IgD-negative memory B cell (primary cell): ENCODE data around the gene SEMA6A. TPM values are rescaled to one million over a fixed set of nuclear protein-coding genes. Genes with fewer than 3 reads are reported as not detected.

Experiments
- H3K27ac Mint-ChIP-seq, 3 donors: one replicate each; pipeline ENCODE4 v1.8.0; 2020 to 2022; ENCODE audit warnings: mild to moderate bottlenecking in 3 of 3, mixed read lengths in 3 of 3, moderate library complexity in 1 of 3
- H3K27me3 Mint-ChIP-seq: one replicate; pipeline ENCODE4 v1.8.0; 2021; ENCODE audit warnings: mixed read lengths
- H3K36me3 Mint-ChIP-seq: one replicate; pipeline ENCODE4 v1.8.0; 2020; ENCODE audit warnings: mild to moderate bottlenecking, mixed read lengths
- H3K4me1 Mint-ChIP-seq, 3 donors: one replicate each; pipeline ENCODE4 v1.8.0; 2020 to 2022; ENCODE audit warnings: mixed read lengths in 3 of 3, mild to moderate bottlenecking in 1 of 3
- H3K4me3 Mint-ChIP-seq, 4 donors: one replicate each; pipeline ENCODE4 v1.8.0; 2020 to 2022; ENCODE audit warnings: mild to moderate bottlenecking in 4 of 4, mixed read lengths in 4 of 4, moderate library complexity in 3 of 4
- H3K9me3 Mint-ChIP-seq, 3 donors: one replicate each; pipeline ENCODE4 v1.8.0; 2020 to 2021; ENCODE audit warnings: mixed read lengths in 3 of 3, mild to moderate bottlenecking in 1 of 3
- polyA plus RNA-seq: library from polyadenylated mRNA; unstranded; fragments of 300-500 nt; fragmentation: Illumina TruSeq; gene quantifications from one replicate; pipeline ENCODE4 v1.2.3, GENCODE V29; 2021

Gene SEMA6A
- polyA plus RNA-seq, 1 donor from 2014 or later, result 1.2 TPM

GRCh38 chr5:116468583-116468982 is 106.0 kb downstream of the SEMA6A start:
- H3K36me3 Mint-ChIP-seq, result peaks cover 25% of the 10 kb centered on the region
- H3K27me3 Mint-ChIP-seq, result no peaks in the 10 kb centered on the region
- H3K4me3 Mint-ChIP-seq, result no peak overlapping the region
- H3K9me3 Mint-ChIP-seq, result peaks cover 0 to 7% (median 4%) of the 10 kb centered on the region in 3 donors
- H3K4me1 Mint-ChIP-seq, result no peaks in the 10 kb centered on the region
- H3K27ac Mint-ChIP-seq, result no peak overlapping the region

- H3K27ac Mint-ChIP-seq, result no peak overlapping the region
- H3K36me3 Mint-ChIP-seq, result peaks cover 21% of the 10 kb centered on the region
- H3K4me3 Mint-ChIP-seq, result no peak overlapping the region
- no peaks in the 10 kb centered on the region for H3K27me3 Mint-ChIP-seq
- no peaks in the 10 kb centered on the region for H3K4me1 Mint-ChIP-seq
- peaks cover 0 to 7% (median 4%) of the 10 kb centered on the region in 3 donors for H3K9me3 Mint-ChIP-seq
Measured at GRCh38 chr5:116467465-116467843, 107.2 kb downstream of the SEMA6A start.

GRCh38 chr5:116466727-116467464 is 107.7 kb downstream of the SEMA6A start:
- H3K27ac Mint-ChIP-seq, result no peak overlapping the region
- H3K9me3 Mint-ChIP-seq, result peaks cover 0 to 7% (median 4%) of the 10 kb centered on the region in 3 donors
- H3K4me1 Mint-ChIP-seq, result no peaks in the 10 kb centered on the region
- no peaks in the 10 kb centered on the region for H3K27me3 Mint-ChIP-seq
- H3K36me3 Mint-ChIP-seq, result peaks cover 20% of the 10 kb centered on the region
- no peak overlapping the region for H3K4me3 Mint-ChIP-seq

GRCh38 chr5:116465411-116465810 is 109.2 kb downstream of the SEMA6A start:
- no peaks in the 10 kb centered on the region for H3K27me3 Mint-ChIP-seq
- peaks cover 15% of the 10 kb centered on the region for H3K36me3 Mint-ChIP-seq
- peaks cover 0 to 2% (median 0%) of the 10 kb centered on the region in 3 donors for H3K4me1 Mint-ChIP-seq
- peaks cover 0 to 7% (median 4%) of the 10 kb centered on the region in 3 donors for H3K9me3 Mint-ChIP-seq
- no peak overlapping the region for H3K4me3 Mint-ChIP-seq
- H3K27ac Mint-ChIP-seq, result no peak overlapping the region

GRCh38 chr5:116464144-116464708 is 110.4 kb downstream of the SEMA6A start:
- Mint-ChIP-seq H3K9me3 (peaks cover 0 to 7% (median 4%) of the 10 kb centered on the region in 3 donors), H3K4me3 (no peak overlapping the region), H3K27me3 (no peaks in the 10 kb centered on the region), H3K27ac (no peak overlapping the region), H3K36me3 (peaks cover 15% of the 10 kb centered on the region), H3K4me1 (peaks cover 0 to 2% (median 0%) of the 10 kb centered on the region in 3 donors)

GRCh38 chr5:116462500-116462899 is 112.1 kb downstream of the SEMA6A start:
- peaks cover 11% of the 10 kb centered on the region for H3K36me3 Mint-ChIP-seq
- peaks cover 0 to 2% (median 0%) of the 10 kb centered on the region in 3 donors for H3K4me1 Mint-ChIP-seq
- H3K27ac Mint-ChIP-seq, result no peak overlapping the region
- H3K4me3 Mint-ChIP-seq, result no peak overlapping the region
- H3K9me3 Mint-ChIP-seq, result peaks cover 0 to 7% (median under 1%) of the 10 kb centered on the region in 3 donors
- H3K27me3 Mint-ChIP-seq, result no peaks in the 10 kb centered on the region

GRCh38 chr5:116459301-116459700 is 115.3 kb downstream of the SEMA6A start:
- Mint-ChIP-seq H3K27me3 (no peaks in the 10 kb centered on the region), H3K36me3 (peaks cover 5% of the 10 kb centered on the region), H3K4me3 (no peak overlapping the region), H3K9me3 (no peaks in the 10 kb centered on the region), H3K4me1 (peaks cover 2 to 6% (median 3%) of the 10 kb centered on the region in 3 donors), H3K27ac (no peak overlapping the region)

GRCh38 chr5:116457062-116457461 is 117.6 kb downstream of the SEMA6A start:
- no peaks in the 10 kb centered on the region for H3K27me3 Mint-ChIP-seq
- no peak overlapping the region for H3K4me3 Mint-ChIP-seq
- H3K4me1 Mint-ChIP-seq, result peaks cover 10 to 20% (median 17%) of the 10 kb centered on the region in 3 donors
- no peaks in the 10 kb centered on the region for H3K9me3 Mint-ChIP-seq
- no peak overlapping the region for H3K27ac Mint-ChIP-seq
- H3K36me3 Mint-ChIP-seq, result peaks cover 7% of the 10 kb centered on the region

GRCh38 chr5:116456036-116456435 is 118.6 kb downstream of the SEMA6A start:
- Mint-ChIP-seq H3K4me1 (peaks cover 8 to 22% (median 17%) of the 10 kb centered on the region in 3 donors), H3K36me3 (peaks cover 5% of the 10 kb centered on the region), H3K9me3 (no peaks in the 10 kb centered on the region), H3K27me3 (no peaks in the 10 kb centered on the region), H3K4me3 (no peak overlapping the region), H3K27ac (peak overlapping the region in 1 of 3 donors; percentile 15)

GRCh38 chr5:116455061-116455460 is 119.6 kb downstream of the SEMA6A start:
- H3K4me1 Mint-ChIP-seq, result peaks cover 8 to 22% (median 17%) of the 10 kb centered on the region in 3 donors
- H3K27ac Mint-ChIP-seq, result no peak overlapping the region
- no peaks in the 10 kb centered on the region for H3K27me3 Mint-ChIP-seq

GRCh38 chr5:116454417-116454927 is 120.2 kb downstream of the SEMA6A start:
- Mint-ChIP-seq H3K9me3 (no peaks in the 10 kb centered on the region), H3K27ac (no peak overlapping the region), H3K27me3 (no peaks in the 10 kb centered on the region), H3K36me3 (peaks cover 8% of the 10 kb centered on the region), H3K4me1 (peaks cover 8 to 22% (median 17%) of the 10 kb centered on the region in 3 donors), H3K4me3 (peak overlapping the region in 1 of 4 donors; percentile 41)

More at GRCh38 chr5:116455061-116455460, 119.6 kb downstream of the SEMA6A start:
- H3K9me3 Mint-ChIP-seq, result no peaks in the 10 kb centered on the region
- H3K4me3 Mint-ChIP-seq, result no peak overlapping the region
- H3K36me3 Mint-ChIP-seq, result peaks cover 8% of the 10 kb centered on the region

GRCh38 chr5:116453988-116454411 is 120.6 kb downstream of the SEMA6A start:
- peak overlapping the region in 1 of 4 donors; percentile 51 for H3K4me3 Mint-ChIP-seq
- H3K36me3 Mint-ChIP-seq, result peaks cover 8% of the 10 kb centered on the region
- no peaks in the 10 kb centered on the region for H3K9me3 Mint-ChIP-seq
- peaks cover 8 to 22% (median 17%) of the 10 kb centered on the region in 3 donors for H3K4me1 Mint-ChIP-seq
- H3K27ac Mint-ChIP-seq, result peak overlapping the region in 1 of 3 donors; percentile 10
- no peaks in the 10 kb centered on the region for H3K27me3 Mint-ChIP-seq

GRCh38 chr5:116452774-116453368 is 121.8 kb downstream of the SEMA6A start:
- no peak overlapping the region for H3K4me3 Mint-ChIP-seq
- peaks cover 8 to 22% (median 17%) of the 10 kb centered on the region in 3 donors for H3K4me1 Mint-ChIP-seq
- H3K9me3 Mint-ChIP-seq, result no peaks in the 10 kb centered on the region
- no peak overlapping the region for H3K27ac Mint-ChIP-seq
- peaks cover 9% of the 10 kb centered on the region for H3K36me3 Mint-ChIP-seq
- no peaks in the 10 kb centered on the region for H3K27me3 Mint-ChIP-seq

GRCh38 chr5:116451905-116452450 is 122.6 kb downstream of the SEMA6A start:
- no peaks in the 10 kb centered on the region for H3K9me3 Mint-ChIP-seq
- peaks cover 8 to 22% (median 17%) of the 10 kb centered on the region in 3 donors for H3K4me1 Mint-ChIP-seq
- H3K4me3 Mint-ChIP-seq, result no peak overlapping the region
- H3K27ac Mint-ChIP-seq, result no peak overlapping the region
- no peaks in the 10 kb centered on the region for H3K27me3 Mint-ChIP-seq
- peaks cover 9% of the 10 kb centered on the region for H3K36me3 Mint-ChIP-seq

- H3K36me3 Mint-ChIP-seq, result peaks cover 9% of the 10 kb centered on the region
- peaks cover 8 to 22% (median 17%) of the 10 kb centered on the region in 3 donors for H3K4me1 Mint-ChIP-seq
- H3K4me3 Mint-ChIP-seq, result no peak overlapping the region
- H3K27me3 Mint-ChIP-seq, result no peaks in the 10 kb centered on the region
- no peak overlapping the region for H3K27ac Mint-ChIP-seq
- no peaks in the 10 kb centered on the region for H3K9me3 Mint-ChIP-seq
Measured at GRCh38 chr5:116451066-116451465, 123.6 kb downstream of the SEMA6A start.
